GM12801 (cell line): Measurements from ENCODE around the gene SDF2.

Experiments
- TF ChIP-seq, protein P1 (sequence below): IDR thresholded peaks from one replicate; pipeline ENCODE4 v1.5.1; 2011; ENCODE audit warnings: control low read depth; ENCODE audit not compliant: insufficient read length; ENCODE audit errors: extremely low read depth

Gene SDF2

GRCh38 chr17:28682655-28683054 lies 20.9 kb upstream of the SDF2 start:
- TF ChIP-seq, protein P1, sequence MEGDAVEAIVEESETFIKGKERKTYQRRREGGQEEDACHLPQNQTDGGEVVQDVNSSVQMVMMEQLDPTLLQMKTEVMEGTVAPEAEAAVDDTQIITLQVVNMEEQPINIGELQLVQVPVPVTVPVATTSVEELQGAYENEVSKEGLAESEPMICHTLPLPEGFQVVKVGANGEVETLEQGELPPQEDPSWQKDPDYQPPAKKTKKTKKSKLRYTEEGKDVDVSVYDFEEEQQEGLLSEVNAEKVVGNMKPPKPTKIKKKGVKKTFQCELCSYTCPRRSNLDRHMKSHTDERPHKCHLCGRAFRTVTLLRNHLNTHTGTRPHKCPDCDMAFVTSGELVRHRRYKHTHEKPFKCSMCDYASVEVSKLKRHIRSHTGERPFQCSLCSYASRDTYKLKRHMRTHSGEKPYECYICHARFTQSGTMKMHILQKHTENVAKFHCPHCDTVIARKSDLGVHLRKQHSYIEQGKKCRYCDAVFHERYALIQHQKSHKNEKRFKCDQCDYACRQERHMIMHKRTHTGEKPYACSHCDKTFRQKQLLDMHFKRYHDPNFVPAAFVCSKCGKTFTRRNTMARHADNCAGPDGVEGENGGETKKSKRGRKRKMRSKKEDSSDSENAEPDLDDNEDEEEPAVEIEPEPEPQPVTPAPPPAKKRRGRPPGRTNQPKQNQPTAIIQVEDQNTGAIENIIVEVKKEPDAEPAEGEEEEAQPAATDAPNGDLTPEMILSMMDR: no peak

GRCh38 chr17:28675980-28676379 lies 14.3 kb upstream of the SDF2 start:
- TF ChIP-seq, protein P1: no peak

DNA sequence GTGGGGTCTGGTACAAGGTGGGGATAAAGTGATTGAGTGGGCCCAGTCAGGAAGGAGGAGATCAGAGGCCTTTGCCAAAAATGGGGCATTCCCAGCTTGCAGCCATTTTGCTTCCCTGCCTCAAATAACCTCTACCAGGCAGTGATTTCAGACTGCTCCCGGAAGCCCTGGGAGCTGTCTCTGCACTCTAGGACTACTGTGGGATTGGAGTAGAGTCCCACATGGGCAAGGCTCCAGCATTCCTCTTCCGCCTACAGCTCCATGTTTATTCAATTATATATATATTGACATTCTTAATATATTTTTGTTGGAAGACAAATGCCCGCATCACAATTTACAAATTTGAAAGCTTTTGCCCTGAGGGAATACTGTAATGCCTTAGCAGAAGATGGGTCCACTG lies 13.8 kb upstream of the SDF2 start:
- TF ChIP-seq, protein P1: no peak

GRCh38 chr17:28669918-28670317 lies 8.2 kb upstream of the SDF2 start:
- TF ChIP-seq, protein P1: no peak

GRCh38 chr17:28667870-28668269 lies 6.2 kb upstream of the SDF2 start:
- TF ChIP-seq, protein P1: no peak

GRCh38 chr17:28665994-28666393 lies 4.3 kb upstream of the SDF2 start:
- TF ChIP-seq, protein P1: no peak

DNA sequence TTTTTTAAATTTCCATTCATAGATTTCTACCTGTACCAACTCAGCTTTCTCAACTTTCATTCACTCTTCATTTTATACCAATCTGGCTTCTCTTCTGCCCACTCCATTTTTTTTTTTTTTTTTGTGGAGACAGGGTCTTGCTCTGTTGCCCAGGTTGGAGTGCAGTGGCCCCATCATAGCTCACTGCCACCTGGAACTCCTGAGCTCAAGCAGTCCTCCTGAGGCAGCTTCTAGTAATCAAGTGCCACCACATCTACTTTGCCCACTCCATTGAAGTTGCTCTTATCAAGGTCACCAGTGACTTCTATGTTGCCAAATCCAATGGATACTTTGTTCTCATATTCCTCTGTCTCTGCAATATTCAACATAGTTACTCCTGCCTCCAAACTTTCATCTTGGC lies 2.0 kb upstream of the SDF2 start:
- TF ChIP-seq, protein P1: no peak

- TF ChIP-seq, protein P1: no peak
Observed at GRCh38 chr17:28662527-28662829, 772 bp upstream of the SDF2 start.
